PC-9 (cell line): ENCODE measurements around the gene SMURF1.

ENCODE experiments used
- EZH2 ChIP-seq: fragments of 200-600 bp; sonication (generic); IDR thresholded peaks from 2 replicates; pipeline ENCODE4 v1.8.0; 2017; ENCODE audit warnings: antibody characterized with exemption, low read depth
- TF ChIP-seq, protein P1 (sequence below): fragments of 200-600 bp; sonication (generic); conservative IDR thresholded peaks from 2 replicates; pipeline ENCODE4 v1.6.1; 2017; ENCODE audit warnings: mixed run types, antibody characterized with exemption, mild to moderate bottlenecking, moderate library complexity

DNA sequence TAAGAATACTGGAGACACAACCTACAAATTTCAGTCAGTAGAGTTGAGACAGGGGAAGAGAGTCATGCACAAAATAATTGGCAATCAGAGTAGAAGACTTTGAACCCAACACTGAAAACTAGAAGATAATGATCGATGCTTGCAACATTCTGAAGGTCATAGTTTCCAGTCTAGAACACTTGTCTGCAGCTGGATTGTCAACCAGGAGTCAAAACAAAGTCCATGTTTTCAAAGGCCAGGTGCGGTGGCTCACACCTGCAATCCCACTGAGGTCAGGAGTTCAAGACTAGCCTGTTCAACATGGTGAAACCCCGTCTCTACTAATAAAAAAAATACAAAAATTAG is 26.8 kb upstream of the SMURF1 start:
- TF ChIP-seq, protein P1, sequence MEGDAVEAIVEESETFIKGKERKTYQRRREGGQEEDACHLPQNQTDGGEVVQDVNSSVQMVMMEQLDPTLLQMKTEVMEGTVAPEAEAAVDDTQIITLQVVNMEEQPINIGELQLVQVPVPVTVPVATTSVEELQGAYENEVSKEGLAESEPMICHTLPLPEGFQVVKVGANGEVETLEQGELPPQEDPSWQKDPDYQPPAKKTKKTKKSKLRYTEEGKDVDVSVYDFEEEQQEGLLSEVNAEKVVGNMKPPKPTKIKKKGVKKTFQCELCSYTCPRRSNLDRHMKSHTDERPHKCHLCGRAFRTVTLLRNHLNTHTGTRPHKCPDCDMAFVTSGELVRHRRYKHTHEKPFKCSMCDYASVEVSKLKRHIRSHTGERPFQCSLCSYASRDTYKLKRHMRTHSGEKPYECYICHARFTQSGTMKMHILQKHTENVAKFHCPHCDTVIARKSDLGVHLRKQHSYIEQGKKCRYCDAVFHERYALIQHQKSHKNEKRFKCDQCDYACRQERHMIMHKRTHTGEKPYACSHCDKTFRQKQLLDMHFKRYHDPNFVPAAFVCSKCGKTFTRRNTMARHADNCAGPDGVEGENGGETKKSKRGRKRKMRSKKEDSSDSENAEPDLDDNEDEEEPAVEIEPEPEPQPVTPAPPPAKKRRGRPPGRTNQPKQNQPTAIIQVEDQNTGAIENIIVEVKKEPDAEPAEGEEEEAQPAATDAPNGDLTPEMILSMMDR = no peak
- no peak for TF ChIP-seq EZH2
